SH-SY5Y (cell line): ENCODE results near the gene SLC25A40.

Source experiments
- GATA2 ChIP-seq: IDR thresholded peaks from 2 replicates; pipeline ENCODE4 v1.6.1; 2011; ENCODE audit warnings: mild to moderate bottlenecking, low read depth, low read length
- GATA3 ChIP-seq: IDR thresholded peaks from 2 replicates; pipeline ENCODE4 v1.6.1; 2011; ENCODE audit warnings: low read depth, mild to moderate bottlenecking, low read length, moderate library complexity

The SLC25A40 gene

GRCh38 chr7:87875151-87876039, 765 bp downstream of the SLC25A40 start:
- TF ChIP-seq GATA2 = no peak
- no peak for TF ChIP-seq GATA3

- TF ChIP-seq GATA3 (no peak), GATA2 (no peak)
These were observed 2.1 kb downstream of the SLC25A40 start for GRCh38 chr7:87874066-87874465.

- TF ChIP-seq GATA3 = no peak
- no peak for TF ChIP-seq GATA2
These were observed 3.8 kb downstream of the SLC25A40 start for GRCh38 chr7:87872346-87872745.

GRCh38 chr7:87870471-87870870, 5.7 kb downstream of the SLC25A40 start:
- TF ChIP-seq GATA2 = no peak
- TF ChIP-seq GATA3 = no peak

GRCh38 chr7:87866089-87866488, 10.1 kb downstream of the SLC25A40 start:
- no peak for TF ChIP-seq GATA3
- no peak for TF ChIP-seq GATA2

- TF ChIP-seq GATA2 (no peak), GATA3 (no peak)
These were observed 17.6 kb downstream of the SLC25A40 start for GRCh38 chr7:87858417-87859100.

GRCh38 chr7:87853237-87853864, 22.8 kb downstream of the SLC25A40 start:
- TF ChIP-seq GATA3 (no peak), GATA2 (no peak)

GRCh38 chr7:87852306-87852705, 23.9 kb downstream of the SLC25A40 start:
- no peak for TF ChIP-seq GATA3
- TF ChIP-seq GATA2 = no peak

GRCh38 chr7:87850836-87851593, 25.1 kb downstream of the SLC25A40 start:
- TF ChIP-seq GATA2 (no peak), GATA3 (no peak)

- TF ChIP-seq GATA2 (no peak), GATA3 (no peak)
These were observed 38.6 kb downstream of the SLC25A40 start for GRCh38 chr7:87837597-87837996.

GRCh38 chr7:87833130-87833529, 43.0 kb downstream of the SLC25A40 start:
- TF ChIP-seq GATA3 = no peak

GRCh38 chr7:87831097-87831496, 45.1 kb downstream of the SLC25A40 start:
- no peak for TF ChIP-seq GATA2
- TF ChIP-seq GATA3 = no peak

- TF ChIP-seq GATA3 (no peak), GATA2 (no peak)
These were observed 57.8 kb downstream of the SLC25A40 start for GRCh38 chr7:87818336-87818735.

GRCh38 chr7:87816389-87816788, 59.8 kb downstream of the SLC25A40 start:
- TF ChIP-seq GATA2 = no peak
- TF ChIP-seq GATA3 = no peak
